B cell (primary cell): ENCODE measurements around the gene NOXA1. TPM values are rescaled to one million over a fixed set of nuclear protein-coding genes. Genes with fewer than 3 reads are reported as not detected.
A peak's percentile ranks its signal among the peaks of the same experiment; 100 is the strongest.

Experiments
- ATAC-seq: fragments of 200-7000 bp; cut with Tn5 transposase; one replicate; pipeline ENCODE4 v1.10.0; 2021; ENCODE audit warnings: low read depth, mild to moderate bottlenecking, moderate number of reproducible peaks, moderate library complexity
- CTCF ChIA-PET: fragments of 350-600 bp; sonication (Branson Sonifier 250); formaldehyde crosslinking; loops from one replicate; lab custom pipeline; 2021; ENCODE audit warnings: antibody characterized with exemption, inconsistent platforms; lab: Charles Lee
- POLR2A ChIA-PET: fragments of 350-600 bp; sonication (Branson Sonifier 250); formaldehyde crosslinking; loops from one replicate; lab custom pipeline; 2021; ENCODE audit warnings: antibody characterized with exemption; lab: Charles Lee
- DNase-seq: peaks from one replicate; pipeline ENCODE4 v3.0.0; 2013
- H2AFZ ChIP-seq: 2 replicates; pipeline ENCODE4 v1.6.1; 2012; ENCODE audit warnings: mild to moderate bottlenecking, low read depth, low read length; ENCODE audit not compliant: insufficient read depth, poor library complexity, severe bottlenecking
- H3K27ac ChIP-seq, 2 donors: 1 replicate in 1 of 2; 2 replicates in 1 of 2; pipeline ENCODE4 v1.5.1; 2012 to 2013; ENCODE audit warnings: low read length in 2 of 2, mild to moderate bottlenecking in 2 of 2, moderate library complexity in 1 of 2
- H3K27me3 ChIP-seq, 4 experiments: fragments of 200-600 bp in 1 of 4; sonication (generic) in 1 of 4; replicated peaks in 1 of 4; 1 replicate in 2 of 4; 2 replicates in 2 of 4; pipeline versions ENCODE4 v1.6.1 to v1.7.0; 2013 to 2016; ENCODE audit warnings: low read length in 3 of 4, mild to moderate bottlenecking in 2 of 4, mixed read lengths in 1 of 4, moderate library complexity in 1 of 4; ENCODE audit not compliant: insufficient read depth in 4 of 4, control insufficient read depth in 3 of 4; ENCODE audit errors: control extremely low read depth in 1 of 4
- H3K36me3 ChIP-seq, 2 experiments: replicated peaks in 1 of 2; 1 replicate in 1 of 2; 2 replicates in 1 of 2; pipeline versions ENCODE4 v1.6.1 to v1.7.1; 2013; ENCODE audit warnings: low read length in 1 of 2; ENCODE audit not compliant: insufficient read depth in 2 of 2, control insufficient read depth in 1 of 2; ENCODE audit errors: control extremely low read depth in 1 of 2, extremely low read depth in 1 of 2
- H3K4me1 ChIP-seq, 2 donors: fragments of 200-600 bp in 1 of 2; sonication (generic) in 1 of 2; 1 replicate in 1 of 2; 2 replicates in 1 of 2; pipeline versions ENCODE4 v1.5.1 to v1.6.1; 2013 to 2017; ENCODE audit warnings: low read length in 2 of 2; ENCODE audit not compliant: control insufficient read depth in 2 of 2, insufficient read depth in 2 of 2
- H3K4me2 ChIP-seq: replicated peaks from 2 replicates; pipeline ENCODE3; 2012; ENCODE audit warnings: mild to moderate bottlenecking, low read depth, low read length; ENCODE audit not compliant: poor library complexity, severe bottlenecking
- H3K4me3 ChIP-seq, 5 experiments: fragments of 200-600 bp in 1 of 5; sonication (generic) in 1 of 5; 1 replicate in 3 of 5; 2 replicates in 2 of 5; pipeline versions ENCODE4 v1.5.1 to v1.7.0; 2011 to 2016; ENCODE audit warnings: low read length in 4 of 5, mild to moderate bottlenecking in 4 of 5, low read depth in 2 of 5, control low read depth in 1 of 5, moderate library complexity in 1 of 5; ENCODE audit not compliant: insufficient read depth in 1 of 5; ENCODE audit errors: control extremely low read depth in 1 of 5, extremely low read depth in 1 of 5
- H3K79me2 ChIP-seq: fragments of 200-600 bp; sonication (generic); one replicate; pipeline ENCODE4 v1.6.0; 2016; ENCODE audit warnings: low read length; ENCODE audit not compliant: control insufficient read depth, insufficient read depth
- H3K9ac ChIP-seq: fragments of 200-600 bp; sonication (generic); 2 replicates; pipeline ENCODE4 v1.6.1; 2017; ENCODE audit warnings: mild to moderate bottlenecking, low read length, moderate library complexity
- H3K9me3 ChIP-seq, 3 donors: one replicate each; pipeline versions ENCODE4 v1.6.1 to v1.7.1; 2013; ENCODE audit warnings: low read length in 2 of 3; ENCODE audit not compliant: control insufficient read depth in 2 of 3, insufficient read depth in 1 of 3; ENCODE audit errors: control extremely low read depth in 1 of 3
- H4K20me1 ChIP-seq: 2 replicates; pipeline ENCODE4 v1.6.0; 2012; ENCODE audit warnings: mild to moderate bottlenecking, low read length; ENCODE audit not compliant: insufficient read depth, control insufficient read depth, poor library complexity, severe bottlenecking
- H3K27ac Mint-ChIP-seq: one replicate; pipeline ENCODE4 v1.8.0; 2021; ENCODE audit warnings: mixed read lengths
- H3K27me3 Mint-ChIP-seq: one replicate; pipeline ENCODE4 v1.8.0; 2021; ENCODE audit warnings: mixed read lengths
- H3K4me1 Mint-ChIP-seq: one replicate; pipeline ENCODE4 v1.8.0; 2021; ENCODE audit warnings: mixed read lengths
- H3K4me3 Mint-ChIP-seq: one replicate; pipeline ENCODE4 v1.8.0; 2021; ENCODE audit warnings: mixed read lengths
- H3K9me3 Mint-ChIP-seq: one replicate; pipeline ENCODE4 v1.8.0; 2022; ENCODE audit warnings: mixed read lengths; ENCODE audit not compliant: insufficient read depth
- CTCF ChIP-seq: fragments of 200-600 bp; IDR thresholded peaks from one replicate; pipeline ENCODE4 v1.8.0; 2022; ENCODE audit warnings: antibody characterized with exemption, mild to moderate bottlenecking
- EZH2 ChIP-seq: IDR thresholded peaks from 2 replicates; pipeline ENCODE4 v1.6.1; 2012; ENCODE audit warnings: borderline replicate concordance, low read depth, mild to moderate bottlenecking, moderate library complexity, low read length; ENCODE audit not compliant: insufficient read depth, poor library complexity, severe bottlenecking
- WGBS: methylation state at CpG from one replicate; pipeline ENCODE4 v1.1.5; 2013; ENCODE audit warnings: missing lambda C conversion rate; ENCODE audit not compliant: insufficient coverage; 5-methylcytosine and 5-hydroxymethylcytosine counted together
- intact Hi-C: fragments of 100-400 bp; cut with micrococcal nuclease; formaldehyde crosslinking; loops from one replicate; pipeline ENCODE4 v1.10.0; 2022
- polyA plus RNA-seq: library from polyadenylated mRNA; depleted of rRNA; stranded (reverse); fragments of >200 nt; gene quantifications from 2 replicates; pipeline ENCODE4 v1.2.3, GENCODE V29; 2012
- total RNA-seq, 2 donors: library from RNA; stranded (reverse); fragments of 120-200 nt in 1 of 2; gene quantifications; 1 replicate in 1 of 2; 2 replicates in 1 of 2; pipeline versions ENCODE4 v1.2.3 to v1.2.4, GENCODE V29; 2013 to 2022

Gene NOXA1
- total and polyA plus RNA-seq, 2 donors (not counting 1 experiment from before 2014, with no cell fraction given) = 5.7 to 7.7 TPM

- Histone ChIP-seq H3K9ac (peak overlapping the region; percentile 16), H3K4me3 (no peak overlapping the region), H3K9me3 (peaks cover 0 to 19% (median 4%) of the 10 kb centered on the region in 3 donors), H3K4me1 (peaks cover 12 to 15% of the 10 kb centered on the region in 2 donors), H3K27me3 (peaks cover 0 to 25% (median 8%) of the 10 kb centered on the region in 4 experiments), H3K4me2 (peak overlapping the region; percentile 77), H3K27ac (no peak overlapping the region), H3K79me2 (peaks cover 22% of the 10 kb centered on the region), H4K20me1 (peaks cover 35% of the 10 kb centered on the region), H3K36me3 (no peaks in the 10 kb centered on the region), H2AFZ (no peak overlapping the region)
- H3K27me3 Mint-ChIP-seq = no peaks in the 10 kb centered on the region
- ATAC-seq = no peak
- TF ChIP-seq CTCF = no peak
- TF ChIP-seq EZH2 = no peak
- 88% methylated on average over 18 of the region's 20 CpGs for WGBS
- peaks cover 14% of the 10 kb centered on the region for H3K4me1 Mint-ChIP-seq
- no peaks in the 10 kb centered on the region for H3K9me3 Mint-ChIP-seq
- no peak overlapping the region for H3K27ac Mint-ChIP-seq
- no peak for DNase-seq
- no peak overlapping the region for H3K4me3 Mint-ChIP-seq
- ChIA-PET POLR2A (interaction anchor here (0.7 kb wide), 1 partner anchor 38 kb away, joined by 4 read pairs; no protein-coding TSS in a partner anchor), CTCF (no interaction called here)
- intact Hi-C loops = no loop called here
These were observed 17.0 kb upstream of the NOXA1 start for GRCh38 chr9:137406085-137406760.
